Measurements from ENCODE around the gene NIPAL3. TPM values are rescaled to one million over a fixed set of nuclear protein-coding genes. Genes with fewer than 3 reads are reported as not detected.

NIPAL3 gene
- total RNA-seq, 4 donors from 2014 or later, result 5.1 to 16.4 (median 13.1) TPM

- TF ChIP-seq CTCF (IDR thresholded peaks at IDR 0.05; ENCODE audit: low read depth), result no peak
Observed at GRCh38 chr1:24486331-24487065, 70.9 kb downstream of the NIPAL3 start.

- no peak for TF ChIP-seq CTCF (IDR thresholded peaks at IDR 0.05; ENCODE audit: low read depth)
Observed at GRCh38 chr1:24487455-24487854, 71.9 kb downstream of the NIPAL3 start.

- no peak for TF ChIP-seq CTCF (IDR thresholded peaks at IDR 0.05; ENCODE audit: low read depth)
Observed at GRCh38 chr1:24489674-24490073, 74.1 kb downstream of the NIPAL3 start.

- TF ChIP-seq CTCF (IDR thresholded peaks at IDR 0.05; ENCODE audit: low read depth), result no peak
Observed at GRCh38 chr1:24490101-24490781, 74.6 kb downstream of the NIPAL3 start.

GRCh38 chr1:24491577-24492360 lies 76.2 kb downstream of the NIPAL3 start:
- no peak for TF ChIP-seq CTCF (IDR thresholded peaks at IDR 0.05; ENCODE audit: low read depth)

- TF ChIP-seq CTCF (IDR thresholded peaks at IDR 0.05; ENCODE audit: low read depth), result no peak
Observed at GRCh38 chr1:24493785-24494184, 78.2 kb downstream of the NIPAL3 start.

GRCh38 chr1:24498589-24498988 lies 83.0 kb downstream of the NIPAL3 start:
- no peak for TF ChIP-seq CTCF (IDR thresholded peaks at IDR 0.05; ENCODE audit: low read depth)
